ENCODE data around the gene DGLUCY.
A peak's percentile ranks its signal among the peaks of the same experiment; 100 is the strongest.
"Not testable (repeated sequence)": the region's sequence is repeated elsewhere in the genome, so short reads cannot be mapped to it uniquely, and the experiment has no call there.

Gene DGLUCY

GRCh38 chr14:91167380-91167770 is 53.5 kb downstream of the DGLUCY start:
- DNase-seq (ENCODE audit: low read depth, low spot score): no peak

- DNase-seq (ENCODE audit: low read depth, low spot score): no peak
These were observed 56.1 kb downstream of the DGLUCY start for GRCh38 chr14:91169951-91170350.

- no peak for DNase-seq (ENCODE audit: low read depth, low spot score)
These were observed 56.7 kb downstream of the DGLUCY start for GRCh38 chr14:91170504-91171121.

- no peak for DNase-seq (ENCODE audit: low read depth, low spot score)
These were observed 57.4 kb downstream of the DGLUCY start for GRCh38 chr14:91171291-91171690.

- DNase-seq (ENCODE audit: low read depth, low spot score): peak; percentile 20
These were observed 59.4 kb downstream of the DGLUCY start for GRCh38 chr14:91173221-91173670.

GRCh38 chr14:91173904-91174303 is 60.0 kb downstream of the DGLUCY start:
- no peak for DNase-seq (ENCODE audit: low read depth, low spot score)

- DNase-seq (ENCODE audit: low read depth, low spot score): no peak
These were observed 61.7 kb downstream of the DGLUCY start for GRCh38 chr14:91175291-91176201.

GRCh38 chr14:91177073-91178034 is 63.5 kb downstream of the DGLUCY start:
- DNase-seq (ENCODE audit: low read depth, low spot score): no peak

- no peak for DNase-seq (ENCODE audit: low read depth, low spot score)
These were observed 66.7 kb downstream of the DGLUCY start for GRCh38 chr14:91180611-91181010.

- DNase-seq (ENCODE audit: low read depth, low spot score): not testable (repeated sequence)
These were observed 68.9 kb downstream of the DGLUCY start for GRCh38 chr14:91182753-91183152.

GRCh38 chr14:91184559-91184958 is 70.7 kb downstream of the DGLUCY start:
- DNase-seq (ENCODE audit: low read depth, low spot score): no peak

- no peak for DNase-seq (ENCODE audit: low read depth, low spot score)
These were observed 71.8 kb downstream of the DGLUCY start for GRCh38 chr14:91185721-91186120.

- DNase-seq (ENCODE audit: low read depth, low spot score): no peak
These were observed 72.7 kb downstream of the DGLUCY start for GRCh38 chr14:91186515-91187066.

- no peak for DNase-seq (ENCODE audit: low read depth, low spot score)
These were observed 73.4 kb downstream of the DGLUCY start for GRCh38 chr14:91187271-91187670.

- no peak for DNase-seq (ENCODE audit: low read depth, low spot score)
These were observed 77.0 kb downstream of the DGLUCY start for GRCh38 chr14:91190853-91191252.

GRCh38 chr14:91193069-91193468 is 79.2 kb downstream of the DGLUCY start:
- DNase-seq (ENCODE audit: low read depth, low spot score): no peak

- no peak for DNase-seq (ENCODE audit: low read depth, low spot score)
These were observed 82.0 kb downstream of the DGLUCY start for GRCh38 chr14:91195881-91196280.

GRCh38 chr14:91197631-91198030 is 83.8 kb downstream of the DGLUCY start:
- DNase-seq (ENCODE audit: low read depth, low spot score): no peak

GRCh38 chr14:91200802-91201201 is 86.9 kb downstream of the DGLUCY start:
- not testable (repeated sequence) for DNase-seq (ENCODE audit: low read depth, low spot score)

GRCh38 chr14:91202234-91202974 is 88.5 kb downstream of the DGLUCY start:
- no peak for DNase-seq (ENCODE audit: low read depth, low spot score)

- no peak for DNase-seq (ENCODE audit: low read depth, low spot score)
These were observed 90.8 kb downstream of the DGLUCY start for GRCh38 chr14:91204657-91205056.
